ENCODE results near the gene IL12RB1.

DNA sequence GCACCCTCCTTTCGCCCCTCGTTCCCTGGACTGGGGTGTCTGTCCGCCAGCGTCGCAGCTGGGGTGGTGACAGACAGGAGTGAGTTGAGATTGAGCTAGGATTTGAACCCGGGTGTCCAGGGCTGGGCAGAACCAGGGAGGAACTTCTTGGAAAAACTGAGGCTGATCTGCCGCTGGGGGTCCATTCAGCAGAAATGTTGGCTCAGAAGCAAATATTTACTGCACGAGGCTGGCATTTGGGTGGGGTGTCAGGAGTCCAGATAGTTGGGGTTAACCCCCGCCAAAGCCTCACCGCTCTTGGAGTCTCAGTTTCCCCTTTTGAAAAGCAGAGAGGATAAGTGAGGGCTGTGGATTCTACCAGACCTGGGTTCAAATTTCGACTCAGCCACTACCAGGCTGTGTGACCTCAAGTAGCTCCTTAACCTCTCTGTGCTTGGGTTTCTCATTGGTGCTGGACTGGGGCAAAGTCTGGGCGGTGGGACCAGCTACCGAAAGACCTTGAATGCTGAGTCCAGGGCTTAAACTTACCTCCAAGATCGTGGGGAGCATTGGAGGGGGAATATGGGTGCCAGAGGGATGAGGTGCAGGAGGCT, 31.8 kb upstream of the IL12RB1 start:
- no peak for TF ChIP-seq POLR2A (IDR thresholded peaks at IDR 0.05; ENCODE audit: low read length)
- TF ChIP-seq CTCF (IDR thresholded peaks at IDR 0.05) = no peak
- TF ChIP-seq NPAS2 (CRISPR knock-in tag; IDR thresholded peaks at IDR 0.05; ENCODE audit: borderline replicate concordance) = no peak

All from A549 (cell line).